AG09309 (cell line): ENCODE measurements around the gene VPS13A.

ENCODE experiments used
- DNase-seq: peaks from one replicate; pipeline ENCODE4 v3.0.0-alpha.2; 2010; ENCODE audit warnings: low read depth
- H3K4me3 ChIP-seq: 2 replicates; pipeline ENCODE4 v1.5.1; 2011; ENCODE audit warnings: mild to moderate bottlenecking, low read depth, low read length, moderate library complexity; ENCODE audit not compliant: control insufficient read depth
- TF ChIP-seq, protein P1 (sequence below): IDR thresholded peaks from 2 replicates; pipeline ENCODE4 v1.5.1; 2011; ENCODE audit warnings: mild to moderate bottlenecking, low read depth, low read length, inconsistent platforms; ENCODE audit not compliant: insufficient read depth, control insufficient read depth; ENCODE audit errors: missing control alignments

Gene VPS13A

DNA sequence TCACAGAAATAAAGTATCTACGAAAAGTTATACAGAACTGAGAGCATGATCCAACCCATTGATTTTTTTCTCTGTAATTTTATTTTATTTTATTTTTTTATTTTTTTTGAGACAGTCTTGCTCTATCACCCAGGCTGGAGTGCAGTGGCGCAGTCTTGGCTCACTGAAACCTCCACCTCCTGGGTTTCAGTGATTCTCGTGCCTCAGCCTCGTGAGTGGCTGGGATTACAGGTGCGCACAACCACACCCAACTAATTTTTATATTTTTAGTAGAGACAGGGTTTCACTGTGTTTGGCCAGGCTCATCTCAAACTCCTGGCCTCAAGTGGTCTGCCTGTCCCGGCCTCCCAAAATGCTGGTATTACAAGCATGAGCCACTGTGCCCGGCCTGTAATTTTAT lies 107.3 kb downstream of the VPS13A start:
- DNase-seq, result no peak
- no peak overlapping the region for H3K4me3 ChIP-seq
- TF ChIP-seq, protein P1, sequence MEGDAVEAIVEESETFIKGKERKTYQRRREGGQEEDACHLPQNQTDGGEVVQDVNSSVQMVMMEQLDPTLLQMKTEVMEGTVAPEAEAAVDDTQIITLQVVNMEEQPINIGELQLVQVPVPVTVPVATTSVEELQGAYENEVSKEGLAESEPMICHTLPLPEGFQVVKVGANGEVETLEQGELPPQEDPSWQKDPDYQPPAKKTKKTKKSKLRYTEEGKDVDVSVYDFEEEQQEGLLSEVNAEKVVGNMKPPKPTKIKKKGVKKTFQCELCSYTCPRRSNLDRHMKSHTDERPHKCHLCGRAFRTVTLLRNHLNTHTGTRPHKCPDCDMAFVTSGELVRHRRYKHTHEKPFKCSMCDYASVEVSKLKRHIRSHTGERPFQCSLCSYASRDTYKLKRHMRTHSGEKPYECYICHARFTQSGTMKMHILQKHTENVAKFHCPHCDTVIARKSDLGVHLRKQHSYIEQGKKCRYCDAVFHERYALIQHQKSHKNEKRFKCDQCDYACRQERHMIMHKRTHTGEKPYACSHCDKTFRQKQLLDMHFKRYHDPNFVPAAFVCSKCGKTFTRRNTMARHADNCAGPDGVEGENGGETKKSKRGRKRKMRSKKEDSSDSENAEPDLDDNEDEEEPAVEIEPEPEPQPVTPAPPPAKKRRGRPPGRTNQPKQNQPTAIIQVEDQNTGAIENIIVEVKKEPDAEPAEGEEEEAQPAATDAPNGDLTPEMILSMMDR, result no peak

DNA sequence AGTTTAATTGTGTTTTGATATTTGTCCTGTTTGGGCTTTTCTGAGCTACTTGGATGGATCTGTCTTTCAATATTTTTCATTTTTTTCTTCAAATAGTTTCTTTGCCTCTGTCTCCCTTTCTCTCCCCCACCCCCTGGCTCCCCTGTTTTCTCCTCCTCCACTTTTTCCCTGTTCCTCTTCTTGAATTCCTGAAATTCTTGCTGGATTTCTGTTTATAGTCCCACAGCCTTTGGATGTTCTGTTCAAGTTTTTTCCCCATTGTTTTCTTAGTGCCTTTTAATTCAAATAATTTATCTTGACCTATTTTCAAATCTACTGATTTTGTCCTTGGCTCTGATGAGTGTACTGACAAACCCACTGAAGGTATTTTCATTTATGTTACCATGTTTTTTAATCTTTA lies 113.0 kb downstream of the VPS13A start:
- TF ChIP-seq, protein P1, result no peak
- no peak overlapping the region for H3K4me3 ChIP-seq
- DNase-seq, result no peak

DNA sequence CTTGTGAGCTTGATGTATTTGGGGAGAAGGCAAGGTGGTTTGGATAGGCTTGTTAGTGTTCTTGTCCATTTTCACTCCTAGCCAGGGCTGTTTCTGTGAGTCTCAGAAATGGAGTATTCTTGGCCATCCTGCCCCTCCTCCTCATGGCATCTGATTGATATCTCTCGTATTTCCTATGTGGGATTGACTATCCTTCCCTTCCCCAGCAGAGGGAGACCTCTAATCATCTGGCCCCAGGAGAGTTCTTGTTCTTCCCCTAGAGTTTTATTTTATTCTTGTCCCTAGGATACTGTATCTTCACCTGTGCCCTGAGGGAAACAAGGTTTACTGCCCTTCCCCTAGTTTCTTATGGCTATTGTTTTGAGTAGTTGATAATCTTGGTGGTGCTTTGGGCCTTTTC lies 114.4 kb downstream of the VPS13A start:
- H3K4me3 ChIP-seq, result no peak overlapping the region
- TF ChIP-seq, protein P1, result peak; percentile 70
- DNase-seq, result no peak

DNA sequence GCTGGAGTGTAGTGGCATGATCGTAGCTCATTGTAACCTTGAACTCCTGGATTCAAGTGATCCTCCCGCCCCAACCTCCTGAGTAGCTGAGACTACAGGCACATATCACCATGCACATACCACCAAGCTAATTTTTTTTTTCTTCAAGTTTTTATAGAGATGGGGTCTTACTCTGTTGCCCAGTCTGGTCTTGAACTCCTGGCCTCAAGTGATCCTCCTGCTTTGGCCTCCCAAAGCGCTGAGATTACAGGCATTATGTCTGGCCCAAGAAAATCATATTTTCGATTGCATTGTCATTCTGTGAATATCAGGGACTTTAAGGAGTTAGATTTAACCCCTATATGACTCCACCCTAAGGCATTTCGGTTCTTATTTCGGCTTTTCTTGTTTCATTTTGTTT lies 116.6 kb downstream of the VPS13A start:
- DNase-seq, result no peak
- TF ChIP-seq, protein P1, result no peak

DNA sequence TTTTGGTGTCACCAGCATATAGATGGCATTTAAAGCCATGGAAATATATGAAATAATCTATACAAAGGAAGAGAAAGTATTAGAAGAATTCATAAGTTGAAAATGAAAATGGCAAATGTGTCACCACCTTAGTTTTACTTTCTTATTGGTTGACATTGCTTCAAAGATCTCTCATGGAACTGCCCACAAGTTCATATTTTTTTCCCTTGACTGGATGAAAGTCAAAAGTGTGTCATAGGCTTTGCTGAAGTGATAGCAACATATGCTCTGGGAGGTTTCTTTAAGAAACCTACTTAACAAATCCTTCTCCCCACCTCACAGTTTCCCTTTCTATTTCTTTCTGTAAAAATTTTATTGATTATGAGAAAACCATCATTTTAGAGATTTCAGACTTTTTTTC lies 127.2 kb downstream of the VPS13A start:
- TF ChIP-seq, protein P1, result no peak
- DNase-seq, result no peak
- H3K4me3 ChIP-seq, result no peak overlapping the region

More for the DNA sequence above, 116.6 kb downstream of the VPS13A start:
- H3K4me3 ChIP-seq, result no peak overlapping the region

DNA sequence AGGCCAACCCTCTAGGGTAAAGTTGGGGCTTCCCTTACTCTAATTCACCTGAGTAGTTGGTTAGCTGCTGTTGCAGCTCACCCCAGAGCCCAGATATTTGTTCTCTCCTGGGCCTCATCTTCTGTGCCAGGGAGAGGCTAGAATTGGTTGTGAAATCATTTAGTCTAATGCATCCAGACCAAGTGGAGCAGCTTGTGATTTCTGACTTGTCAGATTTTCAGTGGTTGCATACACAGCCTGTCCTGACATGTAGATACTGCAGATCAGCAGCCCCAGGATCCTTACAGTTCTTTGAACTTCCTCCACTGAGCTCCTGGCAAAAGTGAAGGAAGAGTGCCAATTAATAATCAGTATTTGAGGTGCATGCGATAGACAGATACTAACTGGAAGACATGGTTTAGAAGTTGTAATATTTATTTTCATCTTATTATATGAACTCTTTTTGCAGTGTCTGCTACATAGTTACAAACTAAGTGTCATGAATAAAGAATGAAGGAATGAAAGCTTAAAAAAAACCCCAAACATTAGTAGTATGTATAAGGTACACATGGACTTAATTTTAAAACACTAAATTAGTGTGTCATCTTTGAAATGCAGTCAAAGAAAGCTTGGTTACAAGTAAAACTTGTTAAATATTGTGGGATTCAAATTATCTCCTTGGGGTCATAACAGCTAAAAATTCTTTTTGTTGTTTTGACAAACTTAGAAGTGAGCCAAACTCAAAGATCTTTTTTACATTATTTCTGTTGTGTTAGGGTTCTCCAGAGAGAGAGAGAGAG lies 128.5 kb downstream of the VPS13A start:
- no peak overlapping the region for H3K4me3 ChIP-seq
- TF ChIP-seq, protein P1, result no peak
- peak; percentile 51 for DNase-seq
